ENCODE measurements around the gene TAS1R2.

GRCh38 chr1:18901952-18902522 lies 42.6 kb upstream of the TAS1R2 start:
- TF ChIP-seq, protein P1, sequence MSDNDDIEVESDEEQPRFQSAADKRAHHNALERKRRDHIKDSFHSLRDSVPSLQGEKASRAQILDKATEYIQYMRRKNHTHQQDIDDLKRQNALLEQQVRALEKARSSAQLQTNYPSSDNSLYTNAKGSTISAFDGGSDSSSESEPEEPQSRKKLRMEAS (IDR thresholded peaks at IDR 0.05; ENCODE audit: low read depth): no peak
- TF ChIP-seq CTCF (IDR thresholded peaks at IDR 0.05): 0 out of 2 replicates have a peak, but pooled peaks have one; percentile 6
- TF ChIP-seq RFX5 (IDR thresholded peaks at IDR 0.05; ENCODE audit: low read length): no peak
- no peak for TF ChIP-seq TCF12 (IDR thresholded peaks at IDR 0.05)
- TF ChIP-seq, protein P2, sequence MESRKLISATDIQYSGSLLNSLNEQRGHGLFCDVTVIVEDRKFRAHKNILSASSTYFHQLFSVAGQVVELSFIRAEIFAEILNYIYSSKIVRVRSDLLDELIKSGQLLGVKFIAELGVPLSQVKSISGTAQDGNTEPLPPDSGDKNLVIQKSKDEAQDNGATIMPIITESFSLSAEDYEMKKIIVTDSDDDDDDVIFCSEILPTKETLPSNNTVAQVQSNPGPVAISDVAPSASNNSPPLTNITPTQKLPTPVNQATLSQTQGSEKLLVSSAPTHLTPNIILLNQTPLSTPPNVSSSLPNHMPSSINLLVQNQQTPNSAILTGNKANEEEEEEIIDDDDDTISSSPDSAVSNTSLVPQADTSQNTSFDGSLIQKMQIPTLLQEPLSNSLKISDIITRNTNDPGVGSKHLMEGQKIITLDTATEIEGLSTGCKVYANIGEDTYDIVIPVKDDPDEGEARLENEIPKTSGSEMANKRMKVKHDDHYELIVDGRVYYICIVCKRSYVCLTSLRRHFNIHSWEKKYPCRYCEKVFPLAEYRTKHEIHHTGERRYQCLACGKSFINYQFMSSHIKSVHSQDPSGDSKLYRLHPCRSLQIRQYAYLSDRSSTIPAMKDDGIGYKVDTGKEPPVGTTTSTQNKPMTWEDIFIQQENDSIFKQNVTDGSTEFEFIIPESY (IDR thresholded peaks at IDR 0.05; ENCODE audit: borderline replicate concordance, low read depth): no peak
- no peak for TF ChIP-seq REST (IDR thresholded peaks at IDR 0.05; ENCODE audit: low read depth, low read length)
- TF ChIP-seq SIN3A (IDR thresholded peaks at IDR 0.05; ENCODE audit: borderline replicate concordance, low read depth, low read length): no peak
- no peak for TF ChIP-seq TAF1 (IDR thresholded peaks at IDR 0.05; ENCODE audit: borderline replicate concordance, low read depth, low read length)
- no peak for TF ChIP-seq MEF2A (IDR thresholded peaks at IDR 0.05; ENCODE audit: borderline replicate concordance, low read depth)
- no peak for TF ChIP-seq POLR2AphosphoS5 (IDR thresholded peaks at IDR 0.05; ENCODE audit: low read depth, low read length)
- no peak for TF ChIP-seq EZH2phosphoT487 (IDR thresholded peaks at IDR 0.05; ENCODE audit: borderline replicate concordance, low read depth)
